K562 (cell line): ENCODE results near the gene HJV. TPM values are rescaled to one million over a fixed set of nuclear protein-coding genes. Genes with fewer than 3 reads are reported as not detected.

ENCODE experiments used
- ATAC-seq: fragments of 200-7000 bp; cut with Tn5 transposase; 3 replicates; pipeline ENCODE4 v1.9.1; 2020; ENCODE audit warnings: moderate library complexity
- BruUV-seq: library from RNA; stranded (reverse); fragments of 400-500 nt; replicated peaks from 2 replicates; lab custom pipeline; 2021; lab: Mats Ljungman, UMichigan
- CTCF ChIA-PET: fragments of 300-600 bp; formaldehyde crosslinking; extraction: SDS; loops from one replicate; lab custom pipeline; 2021; ENCODE audit warnings: low intra/inter-chr PET ratio; lab: Yijun Ruan, JAX
- POLR2A ChIA-PET: fragments of 300-600, 350-650 bp; sonication (Branson Sonifier 250); formaldehyde crosslinking; extraction: SDS; loops from one replicate; lab custom pipeline; 2021; ENCODE audit warnings: antibody characterized with exemption, inconsistent platforms; lab: Yijun Ruan, JAX
- DNase-seq, 4 experiments: peaks; one replicate each; pipeline versions ENCODE4 v3.0.0 to v3.0.0-alpha.2; 2011 to 2018; ENCODE audit warnings: low spot score in 3 of 4, mixed read lengths in 3 of 4; ENCODE audit errors: extremely low read depth in 1 of 4
- FAIRE-seq: peaks from 2 replicates; lab custom pipeline; 2011; peaks lifted over from hg19 to GRCh38; lab: Jason Lieb, UNC
- H2AFZ ChIP-seq: 2 replicates; pipeline ENCODE4 v1.6.0; 2011; ENCODE audit warnings: low read depth, low read length, control low read depth, inconsistent platforms
- H3K27ac ChIP-seq: fragments of 200-600 bp; 3 replicates; pipeline ENCODE4 v1.8.0; 2011; ENCODE audit warnings: low read depth, mild to moderate bottlenecking, control low read depth, inconsistent platforms, low read length, moderate library complexity, mixed read lengths; ENCODE audit errors: extremely low read depth
- H3K27me3 ChIP-seq, 2 experiments: fragments of 300-600 bp in 1 of 2; 2 replicates in 1 of 2; 3 replicates in 1 of 2; pipeline versions ENCODE4 v1.6.0 to v1.8.0; 2011; ENCODE audit warnings: inconsistent platforms in 2 of 2, low read length in 2 of 2, mild to moderate bottlenecking in 1 of 2, mixed read lengths in 1 of 2, moderate library complexity in 1 of 2; ENCODE audit not compliant: control insufficient read depth in 2 of 2, insufficient read depth in 2 of 2
- H3K36me3 ChIP-seq: fragments of 300-600 bp; 3 replicates; pipeline ENCODE4 v1.8.0; 2011; ENCODE audit warnings: mild to moderate bottlenecking, low read length, inconsistent platforms; ENCODE audit not compliant: control insufficient read depth, insufficient read depth
- H3K4me1 ChIP-seq, 2 experiments: fragments of 200-600 bp in 1 of 2; replicated peaks in 1 of 2; 2 replicates in 1 of 2; 3 replicates in 1 of 2; pipeline versions ENCODE4 v1.5.1 to v1.8.0; 2011; ENCODE audit warnings: inconsistent platforms in 2 of 2, low read length in 2 of 2, mild to moderate bottlenecking in 1 of 2, mixed read lengths in 1 of 2, moderate library complexity in 1 of 2; ENCODE audit not compliant: control insufficient read depth in 2 of 2, insufficient read depth in 2 of 2
- H3K4me2 ChIP-seq: 2 replicates; pipeline ENCODE4 v1.6.1; 2011; ENCODE audit warnings: low read length, control low read depth, inconsistent platforms, mixed read lengths; ENCODE audit not compliant: insufficient read depth
- H3K4me3 ChIP-seq: fragments of 200-600 bp; sonication (generic), shearing (Covaris generic); 2 replicates; pipeline ENCODE4 v1.5.1; 2016; ENCODE audit warnings: control low read depth, inconsistent platforms
- H3K79me2 ChIP-seq: fragments of 200-600 bp; 3 replicates; pipeline ENCODE4 v1.8.0; 2011; ENCODE audit warnings: low read length, inconsistent platforms; ENCODE audit not compliant: control insufficient read depth, insufficient read depth
- H3K9ac ChIP-seq, 2 experiments: 2 replicates each; pipeline versions ENCODE4 v1.6.0 to v1.6.1; 2011; ENCODE audit warnings: low read depth in 2 of 2, low read length in 2 of 2, control low read depth in 1 of 2, inconsistent platforms in 1 of 2, mild to moderate bottlenecking in 1 of 2, mixed read lengths in 1 of 2; ENCODE audit not compliant: insufficient read depth in 1 of 2
- H3K9me1 ChIP-seq: one replicate; pipeline ENCODE4 v1.6.0; 2011; ENCODE audit warnings: inconsistent platforms, mild to moderate bottlenecking, low read length, moderate library complexity; ENCODE audit not compliant: control insufficient read depth, insufficient read depth
- H3K9me3 ChIP-seq: replicated peaks from 2 replicates; pipeline ENCODE4 v1.5.1; 2011; ENCODE audit warnings: low read depth, low read length, inconsistent platforms; ENCODE audit not compliant: control insufficient read depth, insufficient read depth
- H4K20me1 ChIP-seq: replicated peaks from 2 replicates; pipeline ENCODE4 v1.6.1; 2011; ENCODE audit warnings: low read length, inconsistent platforms, mixed read lengths; ENCODE audit not compliant: control insufficient read depth, insufficient read depth
- ARHGAP35 ChIP-seq: fragments of 450-650 bp; IDR thresholded peaks from 2 replicates; pipeline ENCODE4 v1.6.1; 2018; ENCODE audit not compliant: partially characterized antibody
- C11orf30 ChIP-seq: fragments of 450-650 bp; IDR thresholded peaks from 2 replicates; pipeline ENCODE4 v1.6.1; 2016; ENCODE audit warnings: low read depth, mild to moderate bottlenecking
- CBFB ChIP-seq: sonication (generic); formaldehyde crosslinking; IDR thresholded peaks from 2 replicates; pipeline ENCODE4 v1.4.0; 2020; ENCODE audit warnings: mild to moderate bottlenecking, missing genetic modification reagents
- CXXC5 ChIP-seq: fragments of 250-450 bp; sonication (Bioruptor Pico); IDR thresholded peaks from 2 replicates; pipeline ENCODE4 v1.8.0; 2022; ENCODE audit warnings: inconsistent platforms, mild to moderate bottlenecking, moderate library complexity
- GTF2E2 ChIP-seq: fragments of 200-800 bp; sonication (Bioruptor generic); IDR thresholded peaks from 2 replicates; pipeline ENCODE4 v1.6.1; 2016; ENCODE audit warnings: missing genetic modification characterization, missing compliant biosample characterization
- HCFC1 ChIP-seq: IDR thresholded peaks from 2 replicates; pipeline ENCODE4 v1.6.1; 2012; ENCODE audit warnings: low read depth, low read length, improper control_type of control experiment
- SMARCC2 ChIP-seq: fragments of 450-650 bp; IDR thresholded peaks from 2 replicates; pipeline ENCODE4 v1.6.1; 2017; ENCODE audit warnings: antibody characterized with exemption, moderate library complexity, mild to moderate bottlenecking, low read depth
- SMC3 ChIP-seq: conservative IDR thresholded peaks from 2 replicates; pipeline ENCODE4 v1.6.1; 2011; ENCODE audit warnings: low read depth, low read length, improper control_type of control experiment; ENCODE audit not compliant: insufficient read depth
- SUPT5H ChIP-seq: fragments of 450-650 bp; IDR thresholded peaks from 2 replicates; pipeline ENCODE4 v1.6.1; 2016
- TAF7 ChIP-seq: fragments of 450-650 bp; IDR thresholded peaks from 2 replicates; pipeline ENCODE4 v1.6.1; 2016; ENCODE audit warnings: missing genetic modification characterization, missing compliant biosample characterization
- ZNF175 ChIP-seq: fragments of 200-800 bp; sonication (Bioruptor generic); IDR thresholded peaks from 2 replicates; pipeline ENCODE4 v1.6.1; 2016; ENCODE audit warnings: low read depth, mild to moderate bottlenecking, missing genetic modification characterization, missing compliant biosample characterization
- ZNF253 ChIP-seq: fragments of 250-450 bp; sonication (Bioruptor Pico); conservative IDR thresholded peaks from 2 replicates; pipeline ENCODE4 v1.6.1; 2021; ENCODE audit warnings: mild to moderate bottlenecking
- ZNF436 ChIP-seq: fragments of 250-450, 450-650 bp; sonication (Bioruptor Pico); formaldehyde crosslinking; IDR thresholded peaks from 2 replicates; pipeline ENCODE4 v1.7.0; 2020; ENCODE audit warnings: mild to moderate bottlenecking
- WGBS: fragments of 100-300 bp; shearing (Covaris generic); methylation state at CpG from one replicate; pipeline ENCODE4 v1.1.6; 2016; ENCODE audit warnings: low coverage, mixed read lengths; ENCODE audit not compliant: insufficient coverage; ENCODE audit errors: missing lambda C conversion rate; 5-methylcytosine and 5-hydroxymethylcytosine counted together
- in situ Hi-C: fragments of 300-500 bp; cut with MboI; formaldehyde crosslinking; loops from 4 replicates; pipeline ENCODE4 v1.15.0; 2018; ENCODE audit warnings: inconsistent platforms, mixed read lengths
- intact Hi-C: fragments of 100-400 bp; cut with micrococcal nuclease; formaldehyde crosslinking; loops from 2 replicates; pipeline ENCODE4 v1.14.2; 2022
- polyA plus RNA-seq, 8 experiments: library from polyadenylated mRNA; depleted of rRNA in 4 of 8; stranded (reverse) in 5 of 8; unstranded in 3 of 8; fragments of >200 nt; fragmentation: Nextera tagmentation in 2 of 8; fragmentation: Illumina TruSeq in 1 of 8; extraction: Ambion mirVana in 2 of 8; extraction: Trizol in 1 of 8; gene quantifications; 2 replicates each; pipeline versions ENCODE4 v1.2.1 to v1.2.3, GENCODE V29; 2011 to 2014; ENCODE audit warnings: inconsistent platforms in 1 of 8, missing spikeins in 1 of 8
- total RNA-seq, 7 experiments: library from RNA; depleted of rRNA in 6 of 7; stranded (reverse); fragments of >200 nt in 6 of 7; fragmentation: Illumina TruSeq in 2 of 7; extraction: Trizol in 2 of 7; gene quantifications; 2 replicates each; pipeline versions ENCODE4 v1.2.1 to v1.2.3, GENCODE V29; 2011 to 2021; ENCODE audit warnings: low replicate concordance in 1 of 7
- TF ChIP-seq, protein P1 (sequence below): fragments of 200-800 bp; sonication (Bioruptor generic); IDR thresholded peaks from 2 replicates; pipeline ENCODE4 v1.6.1; 2017; ENCODE audit warnings: missing genetic modification characterization, missing compliant biosample characterization
- TF ChIP-seq, protein P2 (sequence below): fragments of 250-450 bp; sonication (Bioruptor Pico); IDR thresholded peaks from 2 replicates; pipeline ENCODE4 v1.5.0; 2020; ENCODE audit warnings: mild to moderate bottlenecking
- TF ChIP-seq, protein P3 (sequence below): fragments of 450-650 bp; formaldehyde crosslinking; IDR thresholded peaks from 2 replicates; pipeline ENCODE4 v1.4.0; 2020; ENCODE audit warnings: mild to moderate bottlenecking, moderate library complexity

Gene HJV
- total and polyA plus RNA-seq, 9 of the 15 experiments (the other 6 are each of a cell fraction or from before 2014, with no cell fraction given), result 1.0 to 6.6 (median 2.4) TPM

DNA sequence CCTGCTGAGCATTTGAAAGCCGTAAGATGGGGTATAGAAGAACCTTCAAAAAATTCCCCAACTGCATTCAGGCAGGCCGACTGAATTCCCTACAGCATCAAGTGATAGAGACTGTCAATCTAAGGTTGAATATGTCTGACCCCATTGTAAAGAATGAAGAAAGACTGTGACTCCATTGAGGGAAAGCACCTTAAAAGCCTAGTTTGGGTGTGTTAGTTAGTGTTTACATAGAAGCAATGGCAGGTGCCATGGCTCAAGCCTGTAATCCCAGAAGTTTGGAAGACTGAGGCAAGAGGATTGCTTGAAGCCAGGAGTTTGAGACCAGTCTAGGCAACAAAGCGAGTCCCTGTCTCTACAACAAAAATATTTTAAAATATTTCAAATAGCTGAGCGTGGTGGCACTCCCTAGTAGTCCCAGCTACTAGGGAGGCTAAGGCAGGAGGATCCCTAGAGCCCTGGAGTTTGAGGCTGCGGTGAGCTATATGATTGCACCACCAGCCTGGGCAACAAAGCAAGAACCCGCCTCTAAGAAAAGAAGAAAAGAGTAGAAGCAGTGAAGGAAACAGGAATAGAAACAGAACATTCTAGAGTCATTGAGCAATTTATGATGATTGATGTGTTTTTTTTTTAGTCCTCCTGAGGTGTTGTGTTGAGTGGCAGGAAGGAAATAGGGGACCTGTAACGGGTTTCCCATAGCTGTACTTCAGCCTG lies 41.6 kb downstream of the HJV start:
- peaks cover 25% of the 10 kb centered on the region for H3K79me2 ChIP-seq
- intact Hi-C loops, result loop anchor here (1.0 kb wide), 3 partner anchors 10 to 16 kb away; partner anchors contain the start of genes ANKRD34A, POLR3GL and TXNIP
- H3K27ac ChIP-seq, result peak overlapping the region; percentile 96
- in situ Hi-C loops, result no loop called here
- H3K9me3 ChIP-seq, result no peaks in the 10 kb centered on the region
- peak; percentile 3; the same call in 2 of the 3 replicates for ATAC-seq
- H3K4me3 ChIP-seq, result no peak overlapping the region
- DNase-seq, result no peak
- 13% methylated on average over 7 of the region's 7 CpGs for WGBS
- peak overlapping the region; percentile 72 for H2AFZ ChIP-seq
- peak overlapping the region in 1 of 2 experiments; percentile 81; a peak in 3 of 4 replicates for H3K9ac ChIP-seq
- TSS peak; percentile 63 for BruUV-seq
- ChIA-PET CTCF (interaction anchor here (3.2 to 3.8 kb wide), 2 partner anchors 27 to 33 kb away, joined by 17 to 37 read pairs; no protein-coding TSS in a partner anchor), POLR2A (interaction anchor here (0.6 to 15.5 kb wide), 14 partner anchors 13 to 134 kb away, joined by 3 to 320 read pairs (median 4); partner anchors contain the start of genes ANKRD34A, LIX1L, NUDT17 and POLR3GL)
- FAIRE-seq, result no peak
- H3K9me1 ChIP-seq, result no peaks in the 10 kb centered on the region
- H3K4me1 ChIP-seq, result peaks cover 25 to 67% of the 10 kb centered on the region in 2 experiments
- H3K27me3 ChIP-seq, result no peaks in the 10 kb centered on the region
- H3K4me2 ChIP-seq, result peak overlapping the region; percentile 76
- peaks cover 16% of the 10 kb centered on the region for H3K36me3 ChIP-seq
- no peaks in the 10 kb centered on the region for H4K20me1 ChIP-seq
- TF ChIP-seq HCFC1, result no peak
- TF ChIP-seq ZNF436 (CRISPR knock-in tag), result no peak
- no peak for TF ChIP-seq SUPT5H
- no peak for TF ChIP-seq SMC3
- TF ChIP-seq, protein P1, sequence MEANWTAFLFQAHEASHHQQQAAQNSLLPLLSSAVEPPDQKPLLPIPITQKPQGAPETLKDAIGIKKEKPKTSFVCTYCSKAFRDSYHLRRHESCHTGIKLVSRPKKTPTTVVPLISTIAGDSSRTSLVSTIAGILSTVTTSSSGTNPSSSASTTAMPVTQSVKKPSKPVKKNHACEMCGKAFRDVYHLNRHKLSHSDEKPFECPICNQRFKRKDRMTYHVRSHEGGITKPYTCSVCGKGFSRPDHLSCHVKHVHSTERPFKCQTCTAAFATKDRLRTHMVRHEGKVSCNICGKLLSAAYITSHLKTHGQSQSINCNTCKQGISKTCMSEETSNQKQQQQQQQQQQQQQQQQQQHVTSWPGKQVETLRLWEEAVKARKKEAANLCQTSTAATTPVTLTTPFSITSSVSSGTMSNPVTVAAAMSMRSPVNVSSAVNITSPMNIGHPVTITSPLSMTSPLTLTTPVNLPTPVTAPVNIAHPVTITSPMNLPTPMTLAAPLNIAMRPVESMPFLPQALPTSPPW (CRISPR knock-in tag), result 0 out of 2 replicates have a peak, but pooled peaks have one; percentile 28
- TF ChIP-seq, protein P2, sequence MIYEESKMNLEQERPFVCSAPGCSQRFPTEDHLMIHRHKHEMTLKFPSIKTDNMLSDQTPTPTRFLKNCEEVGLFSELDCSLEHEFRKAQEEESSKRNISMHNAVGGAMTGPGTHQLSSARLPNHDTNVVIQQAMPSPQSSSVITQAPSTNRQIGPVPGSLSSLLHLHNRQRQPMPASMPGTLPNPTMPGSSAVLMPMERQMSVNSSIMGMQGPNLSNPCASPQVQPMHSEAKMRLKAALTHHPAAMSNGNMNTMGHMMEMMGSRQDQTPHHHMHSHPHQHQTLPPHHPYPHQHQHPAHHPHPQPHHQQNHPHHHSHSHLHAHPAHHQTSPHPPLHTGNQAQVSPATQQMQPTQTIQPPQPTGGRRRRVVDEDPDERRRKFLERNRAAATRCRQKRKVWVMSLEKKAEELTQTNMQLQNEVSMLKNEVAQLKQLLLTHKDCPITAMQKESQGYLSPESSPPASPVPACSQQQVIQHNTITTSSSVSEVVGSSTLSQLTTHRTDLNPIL, result no peak
- peak; percentile 93; the same call in 1 of the 2 replicates for TF ChIP-seq GTF2E2
- TF ChIP-seq, protein P3, sequence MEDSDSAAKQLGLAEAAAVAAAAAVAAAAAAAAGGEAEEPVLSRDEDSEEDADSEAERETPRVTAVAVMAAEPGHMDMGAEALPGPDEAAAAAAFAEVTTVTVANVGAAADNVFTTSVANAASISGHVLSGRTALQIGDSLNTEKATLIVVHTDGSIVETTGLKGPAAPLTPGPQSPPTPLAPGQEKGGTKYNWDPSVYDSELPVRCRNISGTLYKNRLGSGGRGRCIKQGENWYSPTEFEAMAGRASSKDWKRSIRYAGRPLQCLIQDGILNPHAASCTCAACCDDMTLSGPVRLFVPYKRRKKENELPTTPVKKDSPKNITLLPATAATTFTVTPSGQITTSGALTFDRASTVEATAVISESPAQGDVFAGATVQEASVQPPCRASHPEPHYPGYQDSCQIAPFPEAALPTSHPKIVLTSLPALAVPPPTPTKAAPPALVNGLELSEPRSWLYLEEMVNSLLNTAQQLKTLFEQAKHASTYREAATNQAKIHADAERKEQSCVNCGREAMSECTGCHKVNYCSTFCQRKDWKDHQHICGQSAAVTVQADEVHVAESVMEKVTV (CRISPR knock-in tag), result 0 out of 2 replicates have a peak, but pooled peaks have one; percentile 6
- TF ChIP-seq CBFB (CRISPR knock-in tag), result no peak
- TF ChIP-seq ARHGAP35, result no peak
- no peak for TF ChIP-seq ZNF253 (CRISPR knock-in tag)
- TF ChIP-seq CXXC5 (CRISPR knock-in tag), result peak; percentile 9; the same call in 1 of the 2 replicates
- TF ChIP-seq ZNF175, result 0 out of 2 replicates have a peak, but pooled peaks have one; percentile 43
- TF ChIP-seq TAF7 (tag), result no peak
- TF ChIP-seq SMARCC2, result no peak
- peak; percentile 11; the same call in 1 of the 2 replicates for TF ChIP-seq C11orf30
